Stimulated activated CD4-positive, alpha-beta T cell treated with anti-CD3 and anti-CD28 coated beads, Interleukin-12 subunit alpha, Interleukin-12 subunit beta, amount 100 ng/mL, for 24 hours (primary cell): ENCODE measurements around the gene CCNY.

ENCODE experiments used
- DNase-seq, 2 experiments: peaks; one replicate each; pipeline ENCODE4 v3.0.0-alpha.2; 2020; ENCODE audit warnings: low read depth in 2 of 2

CCNY gene

GRCh38 chr10:35581655-35582054 lies 245.3 kb downstream of the CCNY start:
- DNase-seq: no peak

- DNase-seq: no peak
Measured at GRCh38 chr10:35584946-35585345, 248.6 kb downstream of the CCNY start.

- DNase-seq: no peak
Measured at GRCh38 chr10:35585356-35585755, 249.0 kb downstream of the CCNY start.

GRCh38 chr10:35585903-35586535 lies 249.7 kb downstream of the CCNY start:
- no peak for DNase-seq

- no peak for DNase-seq
Measured at GRCh38 chr10:35588836-35589235, 252.5 kb downstream of the CCNY start.

- no peak for DNase-seq
Measured at GRCh38 chr10:35592441-35592840, 256.1 kb downstream of the CCNY start.

- no peak for DNase-seq
Measured at GRCh38 chr10:35594115-35595079, 258.1 kb downstream of the CCNY start.

- DNase-seq: no peak
Measured at GRCh38 chr10:35595106-35595505, 258.8 kb downstream of the CCNY start.

- DNase-seq: no peak
Measured at GRCh38 chr10:35598379-35598778, 262.1 kb downstream of the CCNY start.

GRCh38 chr10:35600193-35600592 lies 263.9 kb downstream of the CCNY start:
- no peak for DNase-seq

- no peak for DNase-seq
Measured at GRCh38 chr10:35605191-35605590, 268.9 kb downstream of the CCNY start, which contains the start of gene GJD4. Gene GJD4, plus strand, starts transcription at chr10:35605341. Its CDS starts 227 bp downstream, at chr10:35605568.

- no peak for DNase-seq
Measured at GRCh38 chr10:35606430-35606829, 270.1 kb downstream of the CCNY start.

- DNase-seq: no peak
Measured at GRCh38 chr10:35607475-35608327, 271.4 kb downstream of the CCNY start.

- no peak for DNase-seq
Measured at GRCh38 chr10:35608328-35608672, 272.0 kb downstream of the CCNY start.

GRCh38 chr10:35611750-35612149 lies 275.4 kb downstream of the CCNY start:
- DNase-seq: no peak

GRCh38 chr10:35612385-35613106 lies 276.2 kb downstream of the CCNY start:
- no peak for DNase-seq

GRCh38 chr10:35613107-35613440 lies 276.8 kb downstream of the CCNY start:
- DNase-seq: no peak

GRCh38 chr10:35613597-35614226 lies 277.4 kb downstream of the CCNY start:
- no peak for DNase-seq

- DNase-seq: no peak
Measured at GRCh38 chr10:35614312-35614711, 278.0 kb downstream of the CCNY start.
